ENCODE data around the gene NANOGP8.

GRCh38 chr15:35108453-35108852 is 23.4 kb upstream of the NANOGP8 start:
- TF ChIP-seq CTCF (IDR thresholded peaks at IDR 0.05): no peak
- no peak for TF ChIP-seq POLR2A (IDR thresholded peaks at IDR 0.05)
